ENCODE results near the gene SH3RF2. TPM values are rescaled to one million over a fixed set of nuclear protein-coding genes. Genes with fewer than 3 reads are reported as not detected.

The SH3RF2 gene
- total and polyA plus RNA-seq, 2 of the 13 experiments (the other 11 are each of a cell fraction or from before 2014, with no cell fraction given), result 2.6 to 3.7 TPM

- ChIA-PET POLR2A (interaction anchor here (0.7 kb wide), 1 partner anchor 53 kb away, joined by 3 read pairs; the partner anchor contains the start of gene PRELID2), CTCF (ENCODE audit: low intra/inter-chr PET ratio, low total read pairs) (interaction anchor here (0.7 to 1.9 kb wide), 3 partner anchors 62 to 1685 kb away, joined by 3 to 6 read pairs (median 3); no protein-coding TSS in a partner anchor)
- Histone ChIP-seq H3K4me3 (replicated peaks in 1 of 3; ENCODE audit: insufficient read depth in 1 of 3, low read depth in 2 of 3, low read length in 3 of 3) (no peak overlapping the region), H3K27ac (ENCODE audit: extremely low read length, insufficient read depth, low read length) (no peak overlapping the region), H3K4me1 (ENCODE audit: insufficient read depth, low read length) (no peaks in the 10 kb centered on the region), H3K9ac (ENCODE audit: insufficient read depth, low read depth, low read length) (no peak overlapping the region), H4K20me1 (ENCODE audit: insufficient read depth, low read length) (no peaks in the 10 kb centered on the region), H3K79me2 (ENCODE audit: insufficient read depth, low read length) (no peaks in the 10 kb centered on the region), H3K27me3 (ENCODE audit: control insufficient read depth in 1 of 2, insufficient read depth in 2 of 2, low read length in 2 of 2) (peaks cover 0 to 1% of the 10 kb centered on the region in 2 experiments; a peak in 1 of 5 replicates), H2AFZ (ENCODE audit: low read length) (no peak overlapping the region), H3K4me2 (ENCODE audit: low read depth, low read length) (no peak overlapping the region), H3K9me3 (ENCODE audit: low read length) (no peaks in the 10 kb centered on the region; the same call in 1 of the 2 replicates), H3K36me3 (replicated peaks in 1 of 2; ENCODE audit: control insufficient read depth in 1 of 2, insufficient read depth in 2 of 2, low read length in 2 of 2) (no peaks in the 10 kb centered on the region)
- in situ Hi-C loops (cut with HindIII; ENCODE audit: extremely low pct_ligation_motif_present, low pct_unique_long_range_greater_than_20kb), result no loop called here
- peak; percentile 46 for FAIRE-seq
- peak; percentile 97 for ATAC-seq
- BruUV-seq (replicated peaks), result no TSS peak
- intact Hi-C loops (cut with micrococcal nuclease; ENCODE audit: unreplicated experiment), result loop anchor here (1.0 to 5.0 kb wide), 5 partner anchors 53 to 206 kb away; partner anchors contain the start of gene PRELID2
- 55% methylated on average over 5 of the region's 5 CpGs for WGBS (ENCODE audit: low lambda C conversion rate)
- peak; percentile 56 for DNase-seq (ENCODE audit: low spot score)
- TF ChIP-seq KDM4B (CRISPR knock-in tag; IDR thresholded peaks at IDR 0.05) (no peak), ZNF737 (CRISPR knock-in tag; IDR thresholded peaks at IDR 0.05; ENCODE audit: borderline replicate concordance) (no peak), REPIN1 (CRISPR knock-in tag; IDR thresholded peaks at IDR 0.05; ENCODE audit: borderline replicate concordance, low read depth) (no peak), MAX (IDR thresholded peaks at IDR 0.05) (no peak), HMG20A (CRISPR knock-in tag; IDR thresholded peaks at IDR 0.05; ENCODE audit: borderline replicate concordance) (no peak), CENPX (CRISPR knock-in tag; IDR thresholded peaks at IDR 0.05) (no peak), ZNF557 (CRISPR knock-in tag; IDR thresholded peaks at IDR 0.05) (no peak), ZNF205 (CRISPR knock-in tag; IDR thresholded peaks at IDR 0.05) (no peak), XRCC5 (optimal IDR thresholded peaks at IDR 0.05; ENCODE audit: low read length) (peak; percentile 47), CTCF (CRISPR knock-in tag; IDR thresholded peaks at IDR 0.05) (peak; percentile 81), KDM1A (CRISPR knock-in tag; IDR thresholded peaks at IDR 0.05) (0 out of 2 replicates have a peak, but pooled peaks have one; percentile 41), ESRRA (CRISPR knock-in tag; IDR thresholded peaks at IDR 0.05; ENCODE audit: low read depth) (no peak), RORA (CRISPR knock-in tag; IDR thresholded peaks at IDR 0.05) (no peak), ZNF660 (CRISPR knock-in tag; IDR thresholded peaks at IDR 0.05; ENCODE audit: borderline replicate concordance, low read depth) (no peak), ZXDC (CRISPR knock-in tag; IDR thresholded peaks at IDR 0.05) (no peak), SMC3 (IDR thresholded peaks at IDR 0.05; ENCODE audit: low read length) (peak; percentile 81), TEAD3 (CRISPR knock-in tag; optimal IDR thresholded peaks at IDR 0.05; ENCODE audit: borderline replicate concordance) (peak; percentile 78), POLR2G (IDR thresholded peaks at IDR 0.05; ENCODE audit: low read depth, low read length) (no peak), STAG1 (CRISPR knock-in tag; IDR thresholded peaks at IDR 0.05) (peak; percentile 77)
- TF ChIP-seq, protein P1, sequence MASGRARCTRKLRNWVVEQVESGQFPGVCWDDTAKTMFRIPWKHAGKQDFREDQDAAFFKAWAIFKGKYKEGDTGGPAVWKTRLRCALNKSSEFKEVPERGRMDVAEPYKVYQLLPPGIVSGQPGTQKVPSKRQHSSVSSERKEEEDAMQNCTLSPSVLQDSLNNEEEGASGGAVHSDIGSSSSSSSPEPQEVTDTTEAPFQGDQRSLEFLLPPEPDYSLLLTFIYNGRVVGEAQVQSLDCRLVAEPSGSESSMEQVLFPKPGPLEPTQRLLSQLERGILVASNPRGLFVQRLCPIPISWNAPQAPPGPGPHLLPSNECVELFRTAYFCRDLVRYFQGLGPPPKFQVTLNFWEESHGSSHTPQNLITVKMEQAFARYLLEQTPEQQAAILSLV (CRISPR knock-in tag; IDR thresholded peaks at IDR 0.05; ENCODE audit: borderline replicate concordance), result no peak
Observed at GRCh38 chr5:145887976-145888574, 48.3 kb upstream of the SH3RF2 start.
